ENCODE data around the gene FOXS1.

DNA sequence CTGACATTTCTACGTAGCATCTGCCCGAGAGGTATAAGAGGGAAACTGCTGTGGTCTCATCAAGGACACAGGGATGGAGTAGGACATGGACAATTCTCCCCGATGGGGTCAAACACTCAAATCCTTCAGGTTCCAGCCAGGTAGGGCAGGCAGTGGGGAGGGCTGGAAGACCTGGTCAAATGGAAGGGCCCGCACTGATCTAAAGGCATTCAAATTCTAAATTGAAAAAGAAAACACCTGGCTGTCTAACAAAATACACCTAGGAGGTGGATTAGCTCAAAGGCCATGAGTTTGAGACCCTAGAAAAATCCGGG is 16.7 kb upstream of the FOXS1 start:
- TF ChIP-seq, protein P1, sequence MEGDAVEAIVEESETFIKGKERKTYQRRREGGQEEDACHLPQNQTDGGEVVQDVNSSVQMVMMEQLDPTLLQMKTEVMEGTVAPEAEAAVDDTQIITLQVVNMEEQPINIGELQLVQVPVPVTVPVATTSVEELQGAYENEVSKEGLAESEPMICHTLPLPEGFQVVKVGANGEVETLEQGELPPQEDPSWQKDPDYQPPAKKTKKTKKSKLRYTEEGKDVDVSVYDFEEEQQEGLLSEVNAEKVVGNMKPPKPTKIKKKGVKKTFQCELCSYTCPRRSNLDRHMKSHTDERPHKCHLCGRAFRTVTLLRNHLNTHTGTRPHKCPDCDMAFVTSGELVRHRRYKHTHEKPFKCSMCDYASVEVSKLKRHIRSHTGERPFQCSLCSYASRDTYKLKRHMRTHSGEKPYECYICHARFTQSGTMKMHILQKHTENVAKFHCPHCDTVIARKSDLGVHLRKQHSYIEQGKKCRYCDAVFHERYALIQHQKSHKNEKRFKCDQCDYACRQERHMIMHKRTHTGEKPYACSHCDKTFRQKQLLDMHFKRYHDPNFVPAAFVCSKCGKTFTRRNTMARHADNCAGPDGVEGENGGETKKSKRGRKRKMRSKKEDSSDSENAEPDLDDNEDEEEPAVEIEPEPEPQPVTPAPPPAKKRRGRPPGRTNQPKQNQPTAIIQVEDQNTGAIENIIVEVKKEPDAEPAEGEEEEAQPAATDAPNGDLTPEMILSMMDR (IDR thresholded peaks at IDR 0.05), result no peak
- no peak for TF ChIP-seq POLR2A (IDR thresholded peaks at IDR 0.05)

Data from heart left ventricle (tissue), 13 donors.